Activated naive CD4-positive, alpha-beta T cell treated with anti-CD3 and anti-CD28 coated beads for 36 hours (primary cell): ENCODE measurements around the gene ST8SIA2. TPM values are rescaled to one million over a fixed set of nuclear protein-coding genes. Genes with fewer than 3 reads are reported as not detected.

ENCODE experiments used
- CTCF ChIA-PET: fragments of 350-600 bp; sonication (Branson Sonifier 250); formaldehyde crosslinking; loops from one replicate; lab custom pipeline; 2021; ENCODE audit warnings: antibody characterized with exemption; lab: Charles Lee
- DNase-seq: peaks from one replicate; pipeline ENCODE4 v3.0.0-alpha.2; 2020
- H3K27ac Mint-ChIP-seq: one replicate; pipeline ENCODE4 v1.8.0; 2021; ENCODE audit warnings: mild to moderate bottlenecking, mixed read lengths
- H3K27me3 Mint-ChIP-seq: one replicate; pipeline ENCODE4 v1.8.0; 2021; ENCODE audit warnings: low read depth, mixed read lengths
- H3K36me3 Mint-ChIP-seq: one replicate; pipeline ENCODE4 v1.8.0; 2021; ENCODE audit warnings: low read depth, mixed read lengths
- H3K4me1 Mint-ChIP-seq: one replicate; pipeline ENCODE4 v1.8.0; 2021; ENCODE audit warnings: low read depth, mixed read lengths
- H3K4me3 Mint-ChIP-seq: one replicate; pipeline ENCODE4 v1.8.0; 2021; ENCODE audit warnings: mild to moderate bottlenecking, moderate library complexity, mixed read lengths
- H3K9me3 Mint-ChIP-seq: one replicate; pipeline ENCODE4 v1.8.0; 2021; ENCODE audit warnings: mixed read lengths
- intact Hi-C: fragments of 100-400 bp; cut with micrococcal nuclease; formaldehyde crosslinking; loops from one replicate; pipeline ENCODE4 v1.15.1; 2023
- total RNA-seq, 2 experiments: library from RNA; stranded (reverse); gene quantifications; one replicate each; pipeline ENCODE4 v1.2.3, GENCODE V29; 2021

The ST8SIA2 gene
- total RNA-seq, result not detected

DNA sequence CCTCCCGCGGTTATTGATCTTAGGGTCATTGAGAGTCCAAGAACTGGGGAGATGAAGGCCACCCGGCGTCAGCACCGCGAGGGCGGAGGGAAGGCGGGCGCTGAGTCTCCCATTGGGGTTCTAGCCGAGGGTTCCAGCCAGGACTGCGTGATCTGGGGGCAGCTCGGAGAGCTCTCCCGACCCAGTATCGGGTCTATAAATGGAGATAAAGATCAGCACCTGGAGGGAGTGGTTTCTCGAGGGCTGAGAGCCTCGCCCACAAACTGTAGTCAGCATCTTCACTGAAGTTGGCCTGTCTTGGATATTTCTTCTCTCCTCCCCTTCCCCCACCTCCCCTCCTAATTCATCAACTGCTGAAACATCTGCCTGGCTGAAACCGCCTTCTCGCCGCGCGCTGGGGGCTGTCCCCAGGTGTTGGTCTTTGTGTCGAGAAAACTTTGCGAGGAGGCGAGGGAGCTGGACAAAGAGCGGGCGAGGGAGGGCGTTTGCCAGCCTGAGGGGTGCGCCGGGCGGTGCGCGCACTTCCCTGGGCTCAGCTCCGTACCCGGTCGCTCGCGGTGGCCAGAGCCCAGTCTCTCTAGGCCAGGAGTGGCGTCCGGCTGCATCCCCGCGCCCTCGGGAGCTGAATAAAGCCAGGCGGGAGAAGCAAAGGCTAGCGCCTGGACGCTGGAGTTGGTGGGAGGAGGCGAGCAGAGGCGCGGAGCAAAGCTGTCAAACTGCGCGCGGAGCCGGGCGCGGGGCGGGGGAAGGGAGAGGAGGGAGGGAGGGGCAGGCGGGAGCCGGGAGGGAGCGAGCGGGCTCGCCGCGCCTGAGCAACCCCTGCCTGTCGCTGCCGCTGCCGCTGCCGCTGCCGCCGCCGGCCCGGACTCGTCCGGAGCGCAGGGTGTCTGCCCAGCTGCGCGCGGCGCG lies at the start of gene ST8SIA2:
Gene ST8SIA2 (plus strand): TSS at position 811 of the 909 bp plus-strand sequence. CDS start 184 bp downstream, outside the sequence.
- Mint-ChIP-seq H3K4me3 (peak within 1 kb of the TSS; percentile 23), H3K36me3 (no peaks in the 10 kb centered on the region), H3K4me1 (peaks cover 7% of the 10 kb centered on the region), H3K27ac (no peak within 1 kb of the TSS), H3K9me3 (no peaks in the 10 kb centered on the region), H3K27me3 (peaks cover 61% of the 10 kb centered on the region)
- intact Hi-C loops, result no loop called here
- CTCF ChIA-PET, result interaction anchor here (1.1 kb wide), 1 partner anchor 321 kb away, joined by 3 read pairs; no protein-coding TSS in a partner anchor
- peak; percentile 16 for DNase-seq

- Mint-ChIP-seq H3K4me3 (no peak overlapping the region), H3K36me3 (no peaks in the 10 kb centered on the region), H3K4me1 (no peaks in the 10 kb centered on the region), H3K9me3 (no peaks in the 10 kb centered on the region), H3K27ac (no peak overlapping the region), H3K27me3 (peaks cover 10% of the 10 kb centered on the region)
- no peak for DNase-seq
- CTCF ChIA-PET, result no interaction called here
- intact Hi-C loops, result no loop called here
These were observed 49.6 kb upstream of the ST8SIA2 start for GRCh38 chr15:92343924-92344643.

DNA sequence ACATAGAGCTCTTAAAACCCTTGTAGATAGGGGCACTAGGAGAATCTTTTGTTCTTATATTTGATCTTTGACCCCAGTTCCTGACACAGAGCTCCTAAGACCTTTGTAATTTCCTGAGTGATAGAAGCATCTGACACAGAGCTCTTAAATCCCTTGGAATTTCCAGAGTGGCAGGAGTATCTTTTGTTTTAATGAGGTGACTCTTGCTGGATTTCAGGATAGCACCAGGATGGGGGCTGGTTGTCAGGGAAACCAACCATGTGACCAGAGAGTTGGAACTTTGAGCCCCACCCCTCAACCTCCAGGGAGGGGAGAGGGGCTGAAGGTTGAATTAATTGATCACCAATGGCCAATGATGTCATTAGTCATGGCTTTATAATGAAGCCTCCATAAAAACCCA lies 47.6 kb upstream of the ST8SIA2 start:
- CTCF ChIA-PET, result no interaction called here
- H3K27me3 Mint-ChIP-seq, result peaks cover 10% of the 10 kb centered on the region
- H3K36me3 Mint-ChIP-seq, result no peaks in the 10 kb centered on the region
- no peaks in the 10 kb centered on the region for H3K4me1 Mint-ChIP-seq
- no peak overlapping the region for H3K4me3 Mint-ChIP-seq
- DNase-seq, result no peak
- H3K9me3 Mint-ChIP-seq, result no peaks in the 10 kb centered on the region
- no peak overlapping the region for H3K27ac Mint-ChIP-seq
- intact Hi-C loops, result no loop called here

DNA sequence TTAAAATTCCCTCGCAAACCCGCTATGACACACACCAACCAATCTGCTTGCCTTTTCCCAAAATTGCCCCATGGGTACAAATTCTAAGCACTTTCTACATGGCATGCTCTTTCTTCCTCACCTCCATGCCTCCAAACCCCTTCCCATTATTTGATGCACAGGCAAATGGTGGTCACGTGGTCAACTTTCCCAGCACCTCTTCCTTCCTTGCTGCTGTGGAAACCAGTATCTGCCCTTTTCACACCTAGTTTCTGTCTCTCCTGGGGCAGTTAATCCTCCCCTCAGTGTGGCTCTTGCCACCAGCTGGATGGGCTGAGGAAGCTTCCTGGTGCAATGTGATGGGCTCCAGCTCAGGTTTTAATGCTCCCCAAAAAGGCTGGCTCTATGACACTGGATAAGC lies 38.4 kb upstream of the ST8SIA2 start:
- peaks cover 11% of the 10 kb centered on the region for H3K27me3 Mint-ChIP-seq
- H3K4me1 Mint-ChIP-seq, result no peaks in the 10 kb centered on the region
- no peaks in the 10 kb centered on the region for H3K36me3 Mint-ChIP-seq
- intact Hi-C loops, result no loop called here
- H3K4me3 Mint-ChIP-seq, result no peak overlapping the region
- H3K27ac Mint-ChIP-seq, result no peak overlapping the region
- H3K9me3 Mint-ChIP-seq, result no peaks in the 10 kb centered on the region
- DNase-seq, result no peak
- CTCF ChIA-PET, result no interaction called here

DNA sequence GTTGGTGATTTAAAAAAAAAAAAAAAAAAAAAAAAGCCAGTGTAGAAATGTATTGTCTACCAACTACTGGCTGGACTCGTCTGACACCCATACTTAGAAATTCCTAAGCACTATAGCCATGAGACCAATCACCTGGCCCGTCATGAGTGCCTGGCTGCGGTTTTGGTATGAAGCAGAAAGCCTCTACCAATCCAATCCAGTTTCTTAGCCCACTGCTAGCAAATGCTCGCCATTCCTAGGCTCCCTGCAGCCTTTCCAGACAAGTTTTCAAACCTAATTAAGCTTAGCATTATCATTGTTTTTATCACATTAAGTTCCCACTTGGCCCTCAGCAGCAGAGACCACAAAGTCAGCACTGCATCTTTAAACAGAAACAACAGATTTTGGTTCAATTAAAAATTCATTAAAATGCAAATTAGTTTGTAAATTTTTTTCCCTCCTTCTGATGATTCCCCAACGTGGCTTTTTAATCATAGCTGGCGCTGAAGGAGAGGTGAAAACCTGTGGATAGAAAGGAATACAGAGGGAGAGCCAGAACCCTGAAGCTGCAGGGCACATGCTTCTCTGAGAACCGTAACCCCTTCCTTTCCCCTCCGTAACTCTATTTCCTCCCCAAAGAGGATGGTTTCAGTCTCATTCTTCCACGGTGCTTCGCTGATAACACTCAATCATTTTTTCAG lies 32.2 kb upstream of the ST8SIA2 start:
- DNase-seq, result no peak
- no peaks in the 10 kb centered on the region for H3K9me3 Mint-ChIP-seq
- intact Hi-C loops, result no loop called here
- no peaks in the 10 kb centered on the region for H3K36me3 Mint-ChIP-seq
- H3K4me3 Mint-ChIP-seq, result no peak overlapping the region
- peaks cover 8% of the 10 kb centered on the region for H3K27me3 Mint-ChIP-seq
- no peak overlapping the region for H3K27ac Mint-ChIP-seq
- CTCF ChIA-PET, result no interaction called here
- no peaks in the 10 kb centered on the region for H3K4me1 Mint-ChIP-seq

DNA sequence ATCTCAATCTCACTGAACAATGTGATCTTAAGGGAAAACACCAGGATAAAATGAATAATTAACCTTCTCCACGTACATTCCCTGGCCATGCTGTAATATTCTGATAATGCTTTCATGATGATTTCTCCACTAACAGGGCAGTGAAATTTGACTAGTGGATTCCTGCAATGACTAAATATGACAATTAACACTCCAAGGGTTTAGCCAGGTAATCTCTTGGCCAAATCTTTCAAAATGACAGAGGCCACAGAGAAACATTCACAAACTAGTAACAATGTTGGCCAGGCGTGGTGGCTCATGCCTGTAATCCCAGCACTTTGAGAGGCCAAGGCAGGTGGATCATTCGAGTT lies 31.7 kb upstream of the ST8SIA2 start:
- no peak for DNase-seq

GRCh38 chr15:92365084-92365483 lies 28.6 kb upstream of the ST8SIA2 start:
- Mint-ChIP-seq H3K36me3 (no peaks in the 10 kb centered on the region), H3K4me1 (no peaks in the 10 kb centered on the region), H3K4me3 (no peak overlapping the region), H3K9me3 (no peaks in the 10 kb centered on the region), H3K27me3 (no peaks in the 10 kb centered on the region), H3K27ac (no peak overlapping the region)
- intact Hi-C loops, result no loop called here
- DNase-seq, result no peak
- CTCF ChIA-PET, result no interaction called here

More for the DNA sequence above, 31.7 kb upstream of the ST8SIA2 start:
- Mint-ChIP-seq H3K36me3 (no peaks in the 10 kb centered on the region), H3K4me1 (no peaks in the 10 kb centered on the region), H3K27ac (no peak overlapping the region), H3K9me3 (no peaks in the 10 kb centered on the region), H3K27me3 (peaks cover 6% of the 10 kb centered on the region), H3K4me3 (no peak overlapping the region)
- intact Hi-C loops, result no loop called here
- CTCF ChIA-PET, result no interaction called here

DNA sequence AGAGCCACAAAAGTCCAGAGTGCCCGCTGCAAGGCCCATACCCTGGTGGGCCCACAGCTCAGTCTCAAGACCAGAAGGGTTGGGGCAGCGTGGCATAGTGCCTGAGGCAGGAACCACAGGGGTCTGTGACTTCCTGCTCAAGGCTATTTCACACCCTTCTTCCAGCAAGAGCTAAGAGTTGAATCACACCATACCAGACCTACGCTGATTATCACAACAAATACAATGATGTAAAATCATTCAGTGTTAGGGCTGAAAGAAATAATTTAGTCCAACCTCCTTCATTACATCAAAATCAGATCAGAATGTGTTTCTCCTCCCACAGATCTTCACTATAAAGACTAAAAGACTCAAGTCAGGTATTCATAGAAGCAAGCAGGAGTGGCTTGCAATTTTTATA lies 27.8 kb upstream of the ST8SIA2 start:
- CTCF ChIA-PET, result no interaction called here
- Mint-ChIP-seq H3K9me3 (no peaks in the 10 kb centered on the region), H3K4me3 (no peak overlapping the region), H3K36me3 (no peaks in the 10 kb centered on the region), H3K27me3 (no peaks in the 10 kb centered on the region), H3K27ac (no peak overlapping the region), H3K4me1 (no peaks in the 10 kb centered on the region)
- DNase-seq, result no peak
- intact Hi-C loops, result no loop called here

GRCh38 chr15:92366381-92366780 lies 27.3 kb upstream of the ST8SIA2 start:
- H3K27me3 Mint-ChIP-seq, result no peaks in the 10 kb centered on the region
- DNase-seq, result no peak
- no peaks in the 10 kb centered on the region for H3K9me3 Mint-ChIP-seq
- no peak overlapping the region for H3K27ac Mint-ChIP-seq
- no peaks in the 10 kb centered on the region for H3K4me1 Mint-ChIP-seq
- no peak overlapping the region for H3K4me3 Mint-ChIP-seq
- intact Hi-C loops, result no loop called here
- no peaks in the 10 kb centered on the region for H3K36me3 Mint-ChIP-seq
- CTCF ChIA-PET, result no interaction called here

GRCh38 chr15:92375057-92375456 lies 18.6 kb upstream of the ST8SIA2 start:
- no peak for DNase-seq
- no peaks in the 10 kb centered on the region for H3K4me1 Mint-ChIP-seq

GRCh38 chr15:92376109-92376508 lies 17.6 kb upstream of the ST8SIA2 start:
- intact Hi-C loops, result no loop called here
- no peaks in the 10 kb centered on the region for H3K4me1 Mint-ChIP-seq
- no peak overlapping the region for H3K27ac Mint-ChIP-seq
- H3K4me3 Mint-ChIP-seq, result no peak overlapping the region
- no peaks in the 10 kb centered on the region for H3K9me3 Mint-ChIP-seq
- peaks cover 13% of the 10 kb centered on the region for H3K27me3 Mint-ChIP-seq
- no peak for DNase-seq
- H3K36me3 Mint-ChIP-seq, result no peaks in the 10 kb centered on the region
- CTCF ChIA-PET, result no interaction called here

More at GRCh38 chr15:92375057-92375456, 18.6 kb upstream of the ST8SIA2 start:
- no peaks in the 10 kb centered on the region for H3K9me3 Mint-ChIP-seq
- CTCF ChIA-PET, result no interaction called here
- H3K4me3 Mint-ChIP-seq, result no peak overlapping the region
- intact Hi-C loops, result no loop called here
- H3K27ac Mint-ChIP-seq, result no peak overlapping the region
- H3K36me3 Mint-ChIP-seq, result no peaks in the 10 kb centered on the region
- peaks cover 11% of the 10 kb centered on the region for H3K27me3 Mint-ChIP-seq

GRCh38 chr15:92377083-92377789 lies 16.4 kb upstream of the ST8SIA2 start:
- H3K4me3 Mint-ChIP-seq, result no peak overlapping the region

More at GRCh38 chr15:92377083-92377789, 16.4 kb upstream of the ST8SIA2 start:
- Mint-ChIP-seq H3K4me1 (no peaks in the 10 kb centered on the region), H3K9me3 (no peaks in the 10 kb centered on the region), H3K36me3 (no peaks in the 10 kb centered on the region), H3K27ac (no peak overlapping the region), H3K27me3 (peaks cover 12% of the 10 kb centered on the region)
- DNase-seq, result no peak
- intact Hi-C loops, result no loop called here
- CTCF ChIA-PET, result no interaction called here
